ENCODE data around the gene KCTD16.

Gene KCTD16

DNA sequence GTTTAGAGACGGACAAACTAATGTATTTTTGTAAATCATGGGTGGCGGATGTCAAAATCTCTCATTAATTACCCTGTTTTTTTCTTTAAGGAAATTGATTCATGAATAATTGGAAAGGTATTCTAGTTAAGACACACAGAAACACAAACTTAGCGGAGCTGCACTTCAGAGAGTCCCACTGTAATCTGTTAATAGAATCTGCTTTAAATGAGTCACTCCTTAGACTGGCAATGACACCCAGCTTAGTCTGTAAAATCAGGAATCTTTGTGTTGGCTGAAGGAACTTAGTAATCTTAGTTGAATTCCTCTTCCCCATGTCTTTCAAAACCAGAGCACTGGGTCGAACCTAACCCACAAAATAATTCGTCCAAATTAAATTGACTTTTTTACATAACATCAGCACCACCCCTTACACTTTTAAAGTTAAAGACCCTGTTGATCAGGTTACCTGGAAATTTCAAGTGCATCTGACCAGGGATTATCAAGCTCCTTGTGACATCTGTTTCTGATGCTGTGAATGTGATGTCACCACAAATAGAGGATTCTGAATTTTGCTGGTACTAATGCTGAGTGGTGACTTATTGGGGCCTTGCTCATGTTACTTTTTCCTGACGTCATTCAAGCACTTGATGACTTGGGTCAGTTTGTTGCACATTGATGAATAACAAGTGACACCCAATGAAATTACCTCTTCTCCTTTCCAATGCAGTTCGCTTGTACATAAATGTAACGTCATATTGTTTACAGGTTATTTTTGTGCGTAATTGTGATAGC, 313.6 kb downstream of the KCTD16 start:
- H3K27me3 ChIP-seq (ENCODE audit: insufficient read depth, low read depth, severe bottlenecking), result no peaks in the 10 kb centered on the region
- no peak for TF ChIP-seq CTCF (IDR thresholded peaks at IDR 0.05; ENCODE audit: low read depth, low read length)
- no peak for DNase-seq
- no peaks in the 10 kb centered on the region for H3K36me3 ChIP-seq
- no peaks in the 10 kb centered on the region for H3K9me3 ChIP-seq (ENCODE audit: severe bottlenecking)
- H3K27ac ChIP-seq, result no peak overlapping the region; the same call in 1 of the 2 replicates
- no peak overlapping the region for H3K4me3 ChIP-seq (ENCODE audit: low read depth, low read length)

GRCh38 chr5:144485540-144485939, 314.9 kb downstream of the KCTD16 start:
- no peak for TF ChIP-seq CTCF (IDR thresholded peaks at IDR 0.05; ENCODE audit: low read depth, low read length)
- Histone ChIP-seq H3K36me3 (no peaks in the 10 kb centered on the region), H3K4me3 (ENCODE audit: low read depth, low read length) (no peak overlapping the region), H3K27ac (no peak overlapping the region), H3K27me3 (ENCODE audit: insufficient read depth, low read depth, severe bottlenecking) (no peaks in the 10 kb centered on the region), H3K9me3 (ENCODE audit: severe bottlenecking) (peaks cover 7% of the 10 kb centered on the region)
- DNase-seq, result no peak

GRCh38 chr5:144487207-144487606, 316.5 kb downstream of the KCTD16 start:
- peak; percentile 43; the same call in 1 of the 2 replicates for TF ChIP-seq CTCF (IDR thresholded peaks at IDR 0.05; ENCODE audit: low read depth, low read length)
- Histone ChIP-seq H3K27me3 (ENCODE audit: insufficient read depth, low read depth, severe bottlenecking) (no peaks in the 10 kb centered on the region), H3K9me3 (ENCODE audit: severe bottlenecking) (peaks cover 7% of the 10 kb centered on the region), H3K27ac (peak overlapping the region; percentile 28; the same call in 1 of the 2 replicates), H3K36me3 (no peaks in the 10 kb centered on the region), H3K4me3 (ENCODE audit: low read depth, low read length) (no peak overlapping the region)
- DNase-seq, result peak; percentile 40

GRCh38 chr5:144487761-144488160, 317.1 kb downstream of the KCTD16 start:
- Histone ChIP-seq H3K4me3 (ENCODE audit: low read depth, low read length) (no peak overlapping the region), H3K27me3 (ENCODE audit: insufficient read depth, low read depth, severe bottlenecking) (no peaks in the 10 kb centered on the region), H3K36me3 (no peaks in the 10 kb centered on the region), H3K9me3 (ENCODE audit: severe bottlenecking) (peaks cover 7% of the 10 kb centered on the region), H3K27ac (peak overlapping the region; percentile 40)
- DNase-seq, result peak; percentile 55
- TF ChIP-seq CTCF (IDR thresholded peaks at IDR 0.05; ENCODE audit: low read depth, low read length), result no peak

- DNase-seq, result no peak
- Histone ChIP-seq H3K27ac (no peak overlapping the region), H3K4me3 (ENCODE audit: low read depth, low read length) (no peak overlapping the region), H3K27me3 (ENCODE audit: insufficient read depth, low read depth, severe bottlenecking) (no peaks in the 10 kb centered on the region), H3K9me3 (ENCODE audit: severe bottlenecking) (peaks cover 2% of the 10 kb centered on the region), H3K36me3 (no peaks in the 10 kb centered on the region)
- no peak for TF ChIP-seq CTCF (IDR thresholded peaks at IDR 0.05; ENCODE audit: low read depth, low read length)
Measured at GRCh38 chr5:144503123-144503522, 332.4 kb downstream of the KCTD16 start.
